Stimulated activated naive B cell treated with anti-CD40 and anti-IgM and Interleukin-4, amounts not matched to agents 10 μg/mL and 1 μg/mL and 100 μg/mL, for 72 hours (primary cell): Measurements from ENCODE around the gene RIC1.
A peak's percentile ranks its signal among the peaks of the same experiment; 100 is the strongest.
"Not testable (repeated sequence)": the region's sequence is repeated elsewhere in the genome, so short reads cannot be mapped to it uniquely, and the experiment has no call there.

Experiments
- ATAC-seq, 2 donors: fragments of 150-1000 bp; cut with Tn5 transposase; replicated peaks; 2 replicates each; pipeline ENCODE4 v1.10.0; 2021; ENCODE audit warnings: moderate library complexity in 1 of 2
- DNase-seq: peaks from one replicate; pipeline ENCODE4 v3.0.0; 2021
- H3K27ac Mint-ChIP-seq: one replicate; pipeline ENCODE4 v1.8.0; 2022; ENCODE audit warnings: mild to moderate bottlenecking, mixed read lengths
- H3K27me3 Mint-ChIP-seq, 2 donors: one replicate each; pipeline ENCODE4 v1.8.0; 2022; ENCODE audit warnings: mixed read lengths in 2 of 2
- H3K36me3 Mint-ChIP-seq, 2 donors: one replicate each; pipeline ENCODE4 v1.8.0; 2022; ENCODE audit warnings: mixed read lengths in 2 of 2, mild to moderate bottlenecking in 1 of 2
- H3K4me1 Mint-ChIP-seq, 2 donors: one replicate each; pipeline ENCODE4 v1.8.0; 2022; ENCODE audit warnings: mixed read lengths in 2 of 2, mild to moderate bottlenecking in 1 of 2
- H3K4me3 Mint-ChIP-seq, 2 donors: one replicate each; pipeline ENCODE4 v1.8.0; 2022; ENCODE audit warnings: mild to moderate bottlenecking in 2 of 2, mixed read lengths in 2 of 2, moderate library complexity in 1 of 2
- H3K9me3 Mint-ChIP-seq, 2 donors: one replicate each; pipeline ENCODE4 v1.8.0; 2022; ENCODE audit warnings: mixed read lengths in 2 of 2, mild to moderate bottlenecking in 1 of 2

Gene RIC1

DNA sequence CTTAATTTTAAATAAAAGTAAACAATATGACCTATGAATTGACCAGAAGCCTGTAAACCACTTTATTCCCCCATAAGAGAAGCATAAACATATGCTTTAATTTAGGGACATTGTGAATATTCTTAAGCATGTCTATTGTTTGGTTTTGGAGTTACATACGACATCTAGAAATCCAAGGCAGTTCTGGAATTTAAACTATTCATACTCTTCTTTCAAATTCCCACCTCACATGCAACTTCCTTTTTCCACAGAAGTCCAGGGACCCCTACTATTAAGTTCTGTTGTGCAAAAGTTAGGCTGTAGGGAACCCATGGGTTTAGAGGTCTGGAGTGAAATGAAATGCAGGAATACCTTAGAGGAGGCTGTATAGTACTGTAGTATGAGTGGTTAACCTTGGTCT is 2.1 kb downstream of the RIC1 start:
- no peaks in the 10 kb centered on the region for H3K27me3 Mint-ChIP-seq
- H3K4me1 Mint-ChIP-seq = peaks cover 34 to 70% of the 10 kb centered on the region in 2 donors
- peak overlapping the region in 1 of 2 donors; percentile 48 for H3K4me3 Mint-ChIP-seq
- no peak for ATAC-seq
- peaks cover 10 to 14% of the 10 kb centered on the region in 2 donors for H3K9me3 Mint-ChIP-seq
- H3K36me3 Mint-ChIP-seq = peaks cover 16 to 40% of the 10 kb centered on the region in 2 donors
- no peak overlapping the region for H3K27ac Mint-ChIP-seq
- DNase-seq = no peak

DNA sequence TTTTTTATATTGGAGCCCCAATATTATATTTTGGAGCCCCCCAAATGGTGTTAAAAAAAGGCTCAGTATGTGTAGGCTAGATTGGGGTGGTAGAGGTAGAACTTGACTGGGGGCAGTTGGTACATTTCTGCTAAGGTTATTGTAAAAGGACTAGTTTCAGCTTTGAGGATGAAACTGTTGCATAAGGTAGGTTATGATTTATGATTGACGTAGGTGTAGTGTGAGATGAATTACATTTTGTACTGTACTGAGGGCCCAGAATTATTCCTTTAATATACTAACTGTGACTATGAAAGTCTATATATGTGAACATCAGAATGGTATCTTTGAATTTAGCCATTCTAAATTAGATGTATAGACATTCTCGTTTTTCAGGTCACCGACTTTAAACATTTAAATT is 3.6 kb downstream of the RIC1 start:
- Mint-ChIP-seq H3K9me3 (peaks cover 12 to 16% of the 10 kb centered on the region in 2 donors), H3K27me3 (no peaks in the 10 kb centered on the region), H3K4me3 (no peak overlapping the region), H3K36me3 (peaks cover 20 to 44% of the 10 kb centered on the region in 2 donors), H3K4me1 (peaks cover 29 to 60% of the 10 kb centered on the region in 2 donors), H3K27ac (no peak overlapping the region)
- ATAC-seq (no peak), DNase-seq (no peak)

DNA sequence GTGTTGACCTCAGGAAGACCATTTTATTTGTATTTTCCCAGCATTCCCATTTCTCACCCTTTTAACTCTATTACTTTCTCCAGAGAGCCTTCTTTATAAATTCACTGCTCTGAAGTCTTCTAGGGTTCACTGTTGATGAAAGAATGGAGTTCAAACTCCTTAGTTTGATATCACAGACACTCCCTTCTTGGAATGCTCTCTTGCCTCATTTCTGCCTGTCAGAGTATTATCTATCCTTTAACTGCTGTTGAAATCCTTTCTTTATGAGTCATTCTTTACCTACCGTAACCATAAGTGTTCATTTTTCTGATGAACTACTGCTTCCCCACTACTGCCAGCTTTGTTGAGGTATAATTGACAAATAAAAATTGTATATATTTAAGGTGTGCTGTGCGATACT is 4.3 kb downstream of the RIC1 start:
- H3K4me3 Mint-ChIP-seq = no peak overlapping the region
- ATAC-seq = no peak
- H3K9me3 Mint-ChIP-seq = peaks cover 17 to 19% of the 10 kb centered on the region in 2 donors
- DNase-seq = no peak
- no peak overlapping the region for H3K27ac Mint-ChIP-seq
- H3K36me3 Mint-ChIP-seq = peaks cover 27 to 51% of the 10 kb centered on the region in 2 donors
- no peaks in the 10 kb centered on the region for H3K27me3 Mint-ChIP-seq
- peaks cover 29 to 56% of the 10 kb centered on the region in 2 donors for H3K4me1 Mint-ChIP-seq

DNA sequence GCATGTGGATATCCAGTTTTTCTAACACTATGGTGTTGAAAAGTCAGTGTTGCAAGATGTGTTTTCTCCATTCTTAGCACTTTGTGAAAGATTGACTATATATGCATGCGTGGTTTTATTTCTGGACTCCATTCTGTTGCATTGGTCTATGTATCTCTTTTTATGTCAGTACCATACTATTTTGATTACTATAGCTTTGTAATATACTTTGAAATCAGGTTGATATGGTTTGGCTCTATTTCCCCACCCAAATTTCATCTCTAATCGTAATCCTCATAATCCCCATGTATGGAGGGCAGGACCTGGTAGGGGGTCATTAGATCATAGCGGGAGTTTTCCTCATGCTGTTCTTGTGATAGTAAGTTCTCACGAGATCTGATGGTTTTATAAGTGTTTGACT is 6.5 kb downstream of the RIC1 start:
- H3K27ac Mint-ChIP-seq = no peak overlapping the region

DNA sequence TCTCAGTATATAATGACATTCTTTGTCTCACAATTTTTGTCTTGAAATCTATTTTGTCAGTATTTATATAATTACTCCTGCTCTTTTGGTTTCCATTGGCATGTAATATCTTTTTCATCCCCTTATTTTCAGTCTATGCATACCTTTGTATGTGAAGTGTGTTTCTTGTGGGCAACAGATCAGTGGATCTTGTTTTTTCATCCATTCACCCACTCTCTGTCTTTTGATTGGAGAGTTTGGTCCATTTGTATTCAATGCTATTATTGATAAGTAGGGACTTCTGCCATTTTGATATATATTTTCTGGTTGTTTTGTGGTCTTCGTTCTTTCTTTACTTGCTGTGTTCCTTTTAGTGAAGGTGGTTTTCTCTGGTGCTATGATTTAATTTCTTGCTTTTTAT is 10.9 kb downstream of the RIC1 start:
- H3K4me1 Mint-ChIP-seq = peaks cover 21 to 49% of the 10 kb centered on the region in 2 donors
- no peak overlapping the region for H3K4me3 Mint-ChIP-seq
- no peaks in the 10 kb centered on the region for H3K27me3 Mint-ChIP-seq
- no peak for ATAC-seq
- H3K36me3 Mint-ChIP-seq = peaks cover 53 to 64% of the 10 kb centered on the region in 2 donors
- no peak overlapping the region for H3K27ac Mint-ChIP-seq
- peaks cover 32 to 40% of the 10 kb centered on the region in 2 donors for H3K9me3 Mint-ChIP-seq
- no peak for DNase-seq

More for the DNA sequence above, 6.5 kb downstream of the RIC1 start:
- Mint-ChIP-seq H3K36me3 (peaks cover 45 to 62% of the 10 kb centered on the region in 2 donors), H3K27me3 (no peaks in the 10 kb centered on the region), H3K4me1 (peaks cover 29 to 58% of the 10 kb centered on the region in 2 donors), H3K9me3 (peaks cover 32 to 38% of the 10 kb centered on the region in 2 donors), H3K4me3 (no peak overlapping the region)
- ATAC-seq = no peak
- DNase-seq = no peak

DNA sequence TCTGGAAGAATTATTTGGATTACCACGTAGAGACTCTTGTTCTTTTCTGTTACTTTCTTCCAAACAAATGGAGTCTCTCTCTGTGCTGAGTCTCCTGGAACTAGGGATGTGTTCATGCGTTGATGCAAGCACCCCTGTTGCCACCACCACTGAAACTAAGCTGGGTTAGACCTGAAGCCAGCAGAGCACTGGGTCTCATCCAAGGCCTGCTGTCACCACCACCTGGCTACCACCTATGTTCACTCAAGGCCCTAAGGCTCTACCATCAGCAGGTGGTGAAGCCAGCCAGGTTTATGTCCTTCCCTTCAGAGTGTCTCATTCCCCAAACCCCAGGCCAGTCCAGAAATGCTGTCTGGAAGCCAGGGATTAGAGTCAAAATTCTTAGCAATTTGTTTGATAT is 13.3 kb downstream of the RIC1 start:
- no peak for ATAC-seq
- Mint-ChIP-seq H3K9me3 (peaks cover 26 to 33% of the 10 kb centered on the region in 2 donors), H3K27me3 (no peaks in the 10 kb centered on the region), H3K4me3 (no peak overlapping the region), H3K36me3 (peaks cover 48 to 59% of the 10 kb centered on the region in 2 donors), H3K4me1 (peaks cover 31 to 61% of the 10 kb centered on the region in 2 donors), H3K27ac (no peak overlapping the region)
- DNase-seq = no peak

DNA sequence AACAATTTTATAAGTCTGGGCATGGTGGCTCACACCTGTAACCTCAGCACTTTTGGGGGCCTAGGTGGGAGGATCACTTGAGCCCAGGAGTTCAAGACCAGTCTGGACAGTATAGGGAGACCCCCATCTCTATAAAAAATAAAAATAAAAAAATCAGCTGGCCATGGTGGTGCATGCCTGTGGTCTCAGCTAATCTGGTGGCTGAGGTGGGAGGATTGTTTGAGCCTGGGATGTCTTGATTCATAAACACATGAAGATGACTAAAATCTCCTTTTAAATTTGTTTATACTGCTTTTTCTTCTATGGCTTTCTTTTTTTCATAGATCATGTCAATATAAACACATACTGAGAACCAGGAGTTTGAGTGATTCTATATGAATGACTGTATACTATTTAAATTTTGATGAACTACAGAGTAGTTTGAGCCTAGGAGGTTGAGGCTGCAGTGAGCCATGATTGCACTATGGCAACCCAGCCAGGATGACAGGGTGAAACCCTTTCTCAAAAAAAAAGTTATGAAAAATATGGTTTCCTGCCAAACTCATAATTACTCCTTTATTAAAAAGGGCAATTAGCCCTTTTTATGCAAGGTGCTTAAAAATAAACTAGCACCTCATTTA is 14.2 kb downstream of the RIC1 start:
- Mint-ChIP-seq H3K4me1 (peaks cover 29 to 60% of the 10 kb centered on the region in 2 donors), H3K4me3 (no peak overlapping the region), H3K36me3 (peaks cover 40 to 57% of the 10 kb centered on the region in 2 donors), H3K9me3 (peaks cover 20 to 28% of the 10 kb centered on the region in 2 donors), H3K27ac (no peak overlapping the region), H3K27me3 (no peaks in the 10 kb centered on the region)
- DNase-seq (no peak), ATAC-seq (no peak)

DNA sequence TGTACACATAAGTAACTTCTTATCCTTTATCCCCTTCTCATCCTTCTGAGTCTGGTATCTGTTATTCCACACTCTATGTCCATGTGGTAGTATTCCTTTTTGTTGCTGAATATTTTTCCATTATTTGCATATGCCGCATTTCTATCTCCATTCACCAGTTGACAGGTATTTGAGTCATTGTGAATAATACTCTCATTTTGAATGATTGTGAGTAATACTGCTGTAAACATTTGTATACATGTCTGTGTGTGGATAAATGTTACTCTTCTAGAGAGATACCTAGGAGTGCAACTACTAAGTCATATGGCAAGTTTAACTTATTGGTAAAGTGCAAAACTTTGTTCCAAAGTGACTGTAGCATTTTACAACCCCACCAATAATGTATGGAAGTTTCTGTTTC is 15.6 kb downstream of the RIC1 start:
- Mint-ChIP-seq H3K27ac (no peak overlapping the region), H3K4me1 (peaks cover 29 to 57% of the 10 kb centered on the region in 2 donors), H3K4me3 (no peak overlapping the region), H3K36me3 (peaks cover 35 to 55% of the 10 kb centered on the region in 2 donors), H3K27me3 (no peaks in the 10 kb centered on the region), H3K9me3 (peaks cover 19 to 22% of the 10 kb centered on the region in 2 donors)
- ATAC-seq (peak in 1 of 2 donors; percentile 36), DNase-seq (no peak)

DNA sequence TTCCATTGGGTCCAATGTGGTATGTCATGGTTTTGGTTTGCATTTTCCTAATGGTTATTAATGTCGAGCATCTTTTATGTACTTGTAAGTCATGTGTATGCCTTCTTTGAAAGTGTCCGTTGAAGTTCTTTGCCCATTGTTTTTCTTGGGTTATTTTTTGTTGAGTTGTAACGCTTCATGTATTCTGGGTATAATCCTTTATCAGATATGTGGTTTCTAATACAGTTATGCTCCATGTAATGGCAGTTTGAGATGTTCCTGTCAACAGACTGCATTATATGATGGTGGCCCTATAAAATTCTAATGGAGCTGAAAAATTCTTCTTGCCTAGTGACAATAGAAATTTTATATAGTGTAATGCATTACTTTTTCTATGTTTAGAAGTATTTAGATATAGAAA is 17.2 kb downstream of the RIC1 start:
- Mint-ChIP-seq H3K4me3 (no peak overlapping the region), H3K27ac (no peak overlapping the region), H3K4me1 (peaks cover 36 to 68% of the 10 kb centered on the region in 2 donors), H3K27me3 (no peaks in the 10 kb centered on the region), H3K9me3 (peaks cover 18 to 21% of the 10 kb centered on the region in 2 donors), H3K36me3 (peaks cover 30 to 55% of the 10 kb centered on the region in 2 donors)
- ATAC-seq (no peak), DNase-seq (no peak)

DNA sequence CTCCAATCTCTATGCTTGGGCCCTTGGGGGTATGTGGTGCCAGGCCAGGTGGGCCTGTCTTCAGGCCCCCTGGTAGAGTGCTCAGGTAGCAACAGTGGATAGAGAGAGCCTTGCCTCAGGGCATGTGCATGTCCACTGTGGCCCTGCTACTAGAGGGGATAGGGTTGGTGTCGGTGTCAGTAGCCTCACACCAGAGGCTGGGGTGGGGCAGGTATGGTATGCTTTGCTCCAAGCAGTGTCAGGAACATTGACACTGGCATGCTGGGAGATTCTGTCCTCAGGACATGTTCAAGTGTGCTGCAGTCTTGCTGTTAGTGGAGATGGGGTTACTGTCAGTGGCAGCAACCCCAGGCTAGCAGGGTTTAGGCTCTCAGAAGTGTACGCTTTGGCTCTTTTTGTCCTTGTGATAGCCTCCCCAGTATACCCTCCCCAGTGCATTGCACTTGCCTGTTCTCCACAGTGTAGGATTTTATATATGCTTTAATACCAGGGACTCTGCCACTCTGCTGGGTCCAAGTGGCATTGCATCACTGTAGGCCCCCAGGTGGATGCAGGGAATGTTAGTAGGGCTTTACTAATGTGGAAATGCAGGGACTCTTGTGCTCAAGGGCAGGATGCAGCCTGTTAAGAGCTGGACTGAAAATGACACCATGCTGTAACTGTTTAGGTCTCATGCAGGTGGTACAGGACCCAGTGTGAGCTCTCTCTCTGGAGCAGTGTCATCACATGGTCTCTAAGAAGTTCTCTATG is 21.6 kb downstream of the RIC1 start:
- Mint-ChIP-seq H3K4me3 (no peak overlapping the region), H3K9me3 (peaks cover 26 to 32% of the 10 kb centered on the region in 2 donors), H3K36me3 (peaks cover 49 to 75% of the 10 kb centered on the region in 2 donors), H3K4me1 (peaks cover 25 to 46% of the 10 kb centered on the region in 2 donors), H3K27me3 (no peaks in the 10 kb centered on the region), H3K27ac (no peak overlapping the region)
- DNase-seq (no peak), ATAC-seq (no peak)

DNA sequence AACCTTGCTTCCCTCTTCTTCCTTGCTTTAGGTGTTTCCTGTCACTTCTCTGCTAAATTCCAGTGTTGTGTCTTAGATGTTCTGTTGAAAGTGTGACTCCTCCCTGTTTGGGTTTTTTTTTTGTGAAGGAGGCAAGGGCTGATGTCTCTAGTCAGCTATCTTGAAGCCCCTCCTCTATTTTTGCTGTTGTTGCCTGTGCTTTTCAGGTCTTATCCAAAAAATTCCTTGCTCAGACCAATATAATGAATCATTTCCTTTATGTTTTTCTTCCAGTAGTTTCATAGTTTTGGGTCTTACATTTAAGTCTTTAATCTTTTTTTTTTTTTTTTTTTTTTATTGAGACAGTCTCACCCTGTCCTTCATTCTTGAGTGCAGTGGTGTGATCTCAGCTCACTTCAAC is 22.3 kb downstream of the RIC1 start:
- Mint-ChIP-seq H3K4me1 (peaks cover 22 to 45% of the 10 kb centered on the region in 2 donors), H3K27ac (peak overlapping the region; percentile 25), H3K36me3 (peaks cover 47 to 77% of the 10 kb centered on the region in 2 donors), H3K4me3 (no peak overlapping the region), H3K27me3 (no peaks in the 10 kb centered on the region), H3K9me3 (peaks cover 28 to 32% of the 10 kb centered on the region in 2 donors)
- no peak for ATAC-seq
- no peak for DNase-seq

DNA sequence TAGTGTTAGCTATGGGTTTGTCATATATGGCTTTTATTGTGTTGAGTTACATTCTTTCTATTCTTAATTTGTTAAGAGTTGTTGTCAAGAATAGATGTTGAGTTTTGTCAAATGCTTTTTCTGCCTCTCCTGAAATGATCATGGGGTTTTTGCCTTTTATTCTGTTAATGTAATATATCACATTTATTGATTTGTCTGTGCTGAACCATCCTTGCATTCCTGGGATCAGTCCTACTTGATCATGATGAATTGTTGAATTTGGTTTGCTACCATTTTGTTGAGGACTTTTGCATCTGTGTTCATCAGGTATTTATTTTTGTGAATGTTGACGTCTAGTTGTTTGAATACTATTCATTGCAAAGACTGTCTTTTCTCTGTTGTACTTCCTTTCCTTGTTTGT is 23.9 kb downstream of the RIC1 start:
- ATAC-seq (no peak), DNase-seq (no peak)
- H3K9me3 Mint-ChIP-seq = peaks cover 26 to 29% of the 10 kb centered on the region in 2 donors
- peaks cover 20 to 41% of the 10 kb centered on the region in 2 donors for H3K4me1 Mint-ChIP-seq
- H3K4me3 Mint-ChIP-seq = no peak overlapping the region
- H3K27me3 Mint-ChIP-seq = no peaks in the 10 kb centered on the region
- H3K36me3 Mint-ChIP-seq = peaks cover 44 to 71% of the 10 kb centered on the region in 2 donors
- no peak overlapping the region for H3K27ac Mint-ChIP-seq

DNA sequence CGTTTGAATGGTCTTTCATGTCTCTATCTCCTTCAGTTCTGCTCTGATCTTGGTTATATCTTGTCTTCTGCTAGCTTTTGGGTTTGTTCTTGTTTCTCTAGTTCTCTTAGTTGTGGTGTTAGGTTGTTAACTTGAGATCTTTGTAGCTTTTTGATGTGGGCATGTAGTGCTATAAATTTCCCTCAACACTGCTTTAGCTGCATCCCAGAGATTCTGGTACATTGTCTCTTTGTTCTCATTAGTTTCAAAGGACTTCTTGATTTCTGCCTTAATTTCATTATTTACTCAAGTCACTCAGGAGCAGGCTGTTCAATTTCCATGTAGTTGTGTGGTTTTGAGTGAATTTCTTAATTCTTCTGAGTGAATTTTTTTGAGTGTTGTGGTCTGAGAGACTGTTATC is 33.9 kb downstream of the RIC1 start:
- peaks cover 21 to 24% of the 10 kb centered on the region in 2 donors for H3K9me3 Mint-ChIP-seq
- H3K4me3 Mint-ChIP-seq, H3K27me3 Mint-ChIP-seq, H3K27ac Mint-ChIP-seq, ATAC-seq, DNase-seq: not testable (repeated sequence)
- peaks cover 35 to 68% of the 10 kb centered on the region in 2 donors for H3K4me1 Mint-ChIP-seq
- peaks cover 65 to 81% of the 10 kb centered on the region in 2 donors for H3K36me3 Mint-ChIP-seq

DNA sequence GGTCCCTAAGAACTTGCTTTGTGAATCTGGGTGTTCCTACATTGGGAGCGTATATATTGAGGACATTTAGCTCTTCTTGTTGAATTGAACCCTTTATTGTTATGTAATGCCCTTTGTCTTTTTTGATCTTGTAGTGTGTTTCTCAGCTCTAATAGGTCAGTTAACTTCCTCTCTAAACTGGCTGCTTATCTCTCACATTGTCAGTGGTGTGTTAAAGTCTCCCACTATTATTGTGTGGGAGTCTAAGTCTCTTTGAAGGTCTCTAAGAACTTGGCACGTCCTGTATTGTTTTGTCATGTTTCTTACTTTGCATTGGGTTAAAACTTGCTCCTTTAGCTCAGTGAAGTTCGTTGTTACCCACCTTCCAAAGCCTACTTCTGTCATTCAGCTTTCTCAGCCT is 36.2 kb downstream of the RIC1 start:
- H3K9me3 Mint-ChIP-seq = peaks cover 20 to 24% of the 10 kb centered on the region in 2 donors
- H3K36me3 Mint-ChIP-seq = peaks cover 69 to 90% of the 10 kb centered on the region in 2 donors
- H3K27me3 Mint-ChIP-seq = no peaks in the 10 kb centered on the region
- H3K27ac Mint-ChIP-seq = no peak overlapping the region
- H3K4me1 Mint-ChIP-seq = peaks cover 41 to 75% of the 10 kb centered on the region in 2 donors
- ATAC-seq (no peak), DNase-seq (no peak)
- H3K4me3 Mint-ChIP-seq = no peak overlapping the region

DNA sequence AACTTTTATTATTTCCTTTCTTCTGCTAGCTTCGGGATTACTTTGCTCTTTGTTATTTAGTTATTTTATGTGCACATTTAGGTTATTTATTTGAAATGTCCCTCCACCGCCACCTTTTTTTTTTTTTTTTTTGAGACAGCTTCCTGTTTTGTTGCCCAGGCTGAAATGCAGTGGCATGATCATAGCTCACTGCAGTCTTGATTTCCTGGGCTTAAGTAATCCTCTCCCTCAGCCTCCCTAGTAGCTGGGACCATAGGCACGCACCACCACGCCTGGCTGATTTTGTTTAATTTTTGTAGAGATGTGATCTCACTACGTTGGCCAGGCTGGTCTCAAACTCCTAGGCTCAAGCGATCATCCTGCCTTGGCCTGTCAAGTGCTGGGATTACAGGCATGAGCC is 38.5 kb downstream of the RIC1 start:
- H3K4me1 Mint-ChIP-seq = peaks cover 36 to 67% of the 10 kb centered on the region in 2 donors
- H3K4me3 Mint-ChIP-seq = no peak overlapping the region
- H3K27me3 Mint-ChIP-seq = no peaks in the 10 kb centered on the region
- DNase-seq (no peak), ATAC-seq (no peak)
- peaks cover 47 to 73% of the 10 kb centered on the region in 2 donors for H3K36me3 Mint-ChIP-seq
- no peak overlapping the region for H3K27ac Mint-ChIP-seq
- H3K9me3 Mint-ChIP-seq = peaks cover 12 to 18% of the 10 kb centered on the region in 2 donors
